GM18526 (cell line): ENCODE data around the gene PITPNM3.

Experiments
- POLR2A ChIP-seq: IDR thresholded peaks from 3 replicates; pipeline ENCODE4 v1.6.1; 2011; ENCODE audit not compliant: insufficient read length; ENCODE audit errors: extremely low read depth

The PITPNM3 gene

GRCh38 chr17:6426356-6427101, 129.8 kb downstream of the PITPNM3 start:
- no peak for TF ChIP-seq POLR2A

- no peak for TF ChIP-seq POLR2A
Measured at GRCh38 chr17:6425407-6425806, 130.9 kb downstream of the PITPNM3 start.

DNA sequence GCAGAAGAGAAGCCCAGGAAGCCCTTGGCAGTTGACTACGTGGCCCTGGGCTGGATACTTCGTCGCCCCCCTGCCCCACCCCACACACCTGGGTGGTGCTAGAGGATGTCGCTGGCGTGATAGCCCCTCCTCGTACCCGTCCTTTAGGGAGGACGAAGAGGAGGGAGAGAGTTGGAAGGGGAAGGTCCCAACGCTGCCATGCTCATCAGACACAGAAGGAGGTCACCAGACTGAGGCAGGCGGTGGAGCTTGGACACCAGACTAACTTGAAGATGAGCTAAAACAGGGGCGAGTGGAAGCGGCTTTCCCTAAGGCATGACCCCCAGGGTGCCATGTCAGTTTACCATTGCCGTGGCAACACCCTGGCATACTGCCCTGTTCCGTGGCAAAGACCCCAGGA, 132.4 kb downstream of the PITPNM3 start:
- no peak for TF ChIP-seq POLR2A

DNA sequence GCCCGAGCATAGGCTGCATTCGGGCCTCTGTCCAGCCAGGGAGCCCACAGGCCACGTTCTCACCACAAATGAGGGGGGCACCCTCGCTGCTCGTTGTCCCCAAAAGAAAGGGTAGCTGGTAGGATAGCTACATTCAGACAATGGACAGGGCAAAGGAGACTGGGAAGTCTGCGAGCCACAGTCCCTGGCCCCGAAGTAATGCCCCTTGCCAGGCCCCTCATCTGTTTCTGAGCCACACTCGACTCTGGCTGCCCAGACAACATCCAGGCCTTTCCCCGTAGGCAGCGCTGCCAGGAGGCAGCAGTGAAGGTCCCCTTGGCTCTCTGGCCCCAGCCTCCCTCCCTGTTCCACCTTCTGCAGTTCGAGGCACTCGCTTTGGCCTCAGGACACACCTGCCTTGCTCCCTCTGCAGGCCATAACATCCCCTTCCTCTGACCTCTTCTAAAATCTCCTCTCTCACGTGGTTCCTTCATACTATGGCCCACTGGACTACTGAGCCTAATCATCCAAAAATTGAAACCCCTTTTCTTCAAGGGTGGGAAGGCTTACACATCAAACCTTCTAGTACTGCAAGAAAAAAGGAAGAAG, 133.6 kb downstream of the PITPNM3 start:
- no peak for TF ChIP-seq POLR2A

DNA sequence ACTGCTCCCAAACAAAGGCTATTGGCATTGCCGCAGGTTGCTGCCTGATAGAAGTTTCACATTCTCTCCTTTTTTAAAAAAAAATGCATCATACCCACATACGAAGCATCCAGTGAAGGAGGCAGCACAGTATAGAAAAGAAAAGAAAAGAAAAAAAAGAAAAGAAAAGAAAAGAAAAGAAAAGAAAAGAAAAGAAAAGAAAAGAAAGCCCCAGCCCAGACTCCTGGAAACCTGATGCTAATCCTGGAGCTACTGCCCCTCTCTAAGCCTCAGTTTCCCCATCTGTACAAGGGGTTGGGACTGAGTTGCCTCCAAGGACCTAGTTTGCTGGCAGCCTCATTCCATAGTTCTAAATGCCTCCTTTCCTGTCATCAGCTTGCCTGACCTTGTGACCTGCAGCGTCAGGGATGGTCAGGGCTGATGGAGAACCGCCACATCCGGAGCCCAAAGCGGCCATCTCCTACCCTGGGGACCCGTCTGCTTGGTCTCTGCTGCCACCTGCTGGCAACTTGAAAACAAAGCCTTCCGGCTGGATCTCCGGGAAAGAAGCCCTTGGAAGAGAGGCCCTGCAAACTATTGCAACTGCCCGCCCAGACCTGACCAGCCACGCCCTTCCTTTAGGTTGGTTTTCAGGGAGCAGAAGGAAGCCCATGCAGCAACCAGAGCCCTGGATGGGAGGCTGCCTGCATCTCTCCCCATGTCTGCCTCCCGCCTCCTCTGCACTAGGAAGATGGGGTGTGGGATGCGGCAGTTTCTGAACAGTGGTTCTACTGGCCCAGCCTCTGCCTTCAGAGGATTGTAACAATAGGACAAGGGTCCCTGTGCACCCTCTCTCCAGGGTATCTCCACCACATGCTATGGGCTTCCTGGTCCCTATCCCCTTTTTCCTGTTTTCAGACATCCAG, 134.4 kb downstream of the PITPNM3 start:
- no peak for TF ChIP-seq POLR2A

DNA sequence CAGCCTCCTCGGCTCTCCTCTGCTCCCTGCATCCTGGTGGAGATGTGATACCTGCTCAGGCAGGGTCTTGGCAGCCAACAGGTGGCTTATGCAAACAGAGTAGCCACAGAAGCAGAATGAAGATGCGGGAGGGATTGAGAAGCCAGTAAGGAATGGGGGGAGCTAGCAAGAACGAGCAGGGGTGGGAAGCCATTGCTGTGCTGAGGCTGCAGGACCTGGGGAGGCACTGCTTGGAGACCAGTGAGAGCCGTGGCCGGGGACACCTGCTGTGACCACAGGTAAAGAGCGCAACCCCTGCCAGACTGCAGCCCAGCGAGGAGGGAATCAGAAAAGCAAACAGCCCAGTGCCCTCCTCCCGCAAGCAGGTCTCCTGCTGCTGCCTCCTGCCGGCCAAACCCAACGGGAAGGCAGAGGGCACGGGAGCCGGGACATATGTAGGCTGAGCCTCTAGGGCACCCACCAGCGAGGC, 136.1 kb downstream of the PITPNM3 start:
- TF ChIP-seq POLR2A, result no peak

- TF ChIP-seq POLR2A, result no peak
Measured at GRCh38 chr17:6415616-6416015, 140.7 kb downstream of the PITPNM3 start.

DNA sequence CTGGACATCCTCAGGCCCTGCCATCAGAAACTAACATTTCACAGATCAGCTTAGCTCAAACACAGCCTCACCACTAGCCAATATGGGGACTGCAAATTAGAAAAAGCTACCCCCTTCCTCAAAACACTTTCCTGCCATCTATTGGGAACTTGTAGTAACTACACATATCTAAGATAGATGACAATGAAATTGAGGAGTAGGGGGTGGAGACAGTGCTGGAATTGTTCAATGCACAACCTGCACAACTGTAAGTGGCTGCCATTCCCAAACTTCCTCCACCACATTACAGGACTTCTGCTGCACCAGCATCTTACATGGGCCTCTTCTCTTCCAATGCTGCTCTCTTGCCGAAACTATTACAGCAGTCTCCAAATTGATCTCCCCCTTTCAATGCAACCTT, 143.3 kb downstream of the PITPNM3 start:
- no peak for TF ChIP-seq POLR2A

GRCh38 chr17:6408735-6409134, 147.6 kb downstream of the PITPNM3 start:
- TF ChIP-seq POLR2A, result no peak

DNA sequence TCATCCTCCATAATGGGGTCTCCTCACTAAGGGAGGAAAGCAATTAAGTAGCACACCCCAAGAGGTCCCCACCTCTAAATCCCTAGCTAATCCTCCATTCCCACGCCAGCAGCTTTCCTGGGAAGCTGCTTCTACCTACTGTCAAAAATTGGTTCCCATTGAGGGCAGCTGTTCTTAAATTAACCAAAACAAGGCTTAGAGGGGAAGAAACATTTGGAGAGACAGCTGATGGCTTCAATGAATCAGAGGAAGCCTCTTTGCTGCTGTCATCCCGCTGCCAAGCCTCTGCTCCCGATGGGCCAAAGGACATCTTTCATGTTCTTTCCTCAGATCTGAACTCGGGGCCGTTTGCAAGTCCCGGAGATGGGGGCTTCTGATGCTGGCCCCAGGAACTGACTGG, 148.1 kb downstream of the PITPNM3 start:
- no peak for TF ChIP-seq POLR2A

DNA sequence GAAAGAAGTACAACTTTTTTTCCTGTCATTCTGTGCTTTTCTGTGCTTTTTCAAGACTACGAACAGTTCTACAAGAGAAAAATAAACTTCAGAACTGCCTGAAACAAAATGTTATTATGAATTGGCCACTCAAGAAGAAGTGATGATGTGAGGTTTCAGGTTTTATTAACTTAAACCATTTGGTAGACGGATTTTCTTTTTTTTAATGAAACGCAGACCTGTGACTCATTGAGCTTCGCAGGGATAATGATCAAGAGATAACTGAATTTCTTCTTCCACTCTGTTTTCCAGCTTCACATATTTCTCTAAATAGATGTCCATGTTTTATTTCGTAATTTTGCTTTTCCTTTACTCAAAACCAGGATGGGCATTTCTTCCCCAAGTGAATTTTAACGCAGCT, 154.1 kb downstream of the PITPNM3 start:
- TF ChIP-seq POLR2A, result no peak
